HepG2 (cell line): ENCODE data around the gene MEAF6. TPM values are rescaled to one million over a fixed set of nuclear protein-coding genes. Genes with fewer than 3 reads are reported as not detected.

Experiments
- ATAC-seq: fragments of 200-7000 bp; cut with Tn5 transposase; 3 replicates; pipeline ENCODE4 v1.9.1; 2020; ENCODE audit warnings: mild to moderate bottlenecking, moderate library complexity
- BruUV-seq: library from RNA; stranded (reverse); fragments of 400-500 nt; replicated peaks from 2 replicates; lab custom pipeline; 2021; lab: Mats Ljungman, UMichigan
- CTCF ChIA-PET: fragments of 300-600 bp; formaldehyde crosslinking; extraction: SDS; loops from one replicate; lab custom pipeline; 2021; ENCODE audit warnings: low total read pairs, inconsistent platforms, low intra/inter-chr PET ratio; lab: Yijun Ruan, JAX
- POLR2A ChIA-PET: fragments of 350-600 bp; sonication (Branson Sonifier 250); formaldehyde crosslinking; loops from one replicate; lab custom pipeline; 2020; ENCODE audit warnings: antibody characterized with exemption, inconsistent platforms; lab: Yijun Ruan, JAX
- DNase-seq: peaks from one replicate; pipeline ENCODE4 v3.0.0-alpha.2; 2015; ENCODE audit warnings: low spot score
- FAIRE-seq: peaks from 3 replicates; lab custom pipeline; 2011; peaks lifted over from hg19 to GRCh38; lab: Jason Lieb, UNC
- H2AFZ ChIP-seq: one replicate; pipeline ENCODE4 v1.6.1; 2011; ENCODE audit warnings: low read length, inconsistent platforms
- H3K27ac ChIP-seq: fragments of 300-600 bp; 3 replicates; pipeline ENCODE4 v1.8.0; 2011; ENCODE audit warnings: mixed run types, mild to moderate bottlenecking, mixed read lengths, low read length, inconsistent platforms; ENCODE audit not compliant: insufficient read depth; ENCODE audit errors: extremely low read length
- H3K27me3 ChIP-seq, 2 experiments: fragments of 200-600 bp in 1 of 2; 2 replicates in 1 of 2; 3 replicates in 1 of 2; pipeline versions ENCODE4 v1.6.0 to v1.8.0; 2011; ENCODE audit warnings: low read length in 2 of 2, mild to moderate bottlenecking in 2 of 2, moderate library complexity in 2 of 2, inconsistent platforms in 1 of 2; ENCODE audit not compliant: insufficient read depth in 2 of 2, control insufficient read depth in 1 of 2
- H3K36me3 ChIP-seq, 2 experiments: fragments of 200-600 bp in 1 of 2; replicated peaks in 1 of 2; 2 replicates in 1 of 2; 3 replicates in 1 of 2; pipeline versions ENCODE4 v1.5.1 to v1.8.0; 2011; ENCODE audit warnings: low read length in 2 of 2, inconsistent platforms in 1 of 2; ENCODE audit not compliant: insufficient read depth in 2 of 2, control insufficient read depth in 1 of 2
- H3K4me1 ChIP-seq: 2 replicates; pipeline ENCODE4 v1.5.1; 2012; ENCODE audit warnings: low read length, inconsistent platforms; ENCODE audit not compliant: insufficient read depth
- H3K4me2 ChIP-seq: 2 replicates; pipeline ENCODE4 v1.6.0; 2011; ENCODE audit warnings: low read depth, low read length, inconsistent platforms
- H3K4me3 ChIP-seq, 3 experiments: fragments of 200-600 bp in 1 of 3; sonication (generic), shearing (Covaris generic) in 1 of 3; replicated peaks in 1 of 3; 2 replicates each; pipeline ENCODE4 v1.5.1; 2011 to 2016; ENCODE audit warnings: low read length in 3 of 3, inconsistent platforms in 2 of 3, low read depth in 2 of 3, mild to moderate bottlenecking in 2 of 3, control low read depth in 1 of 3, mixed read lengths in 1 of 3; ENCODE audit not compliant: insufficient read depth in 1 of 3
- H3K79me2 ChIP-seq: one replicate; pipeline ENCODE4 v1.6.1; 2011; ENCODE audit warnings: low read length, inconsistent platforms; ENCODE audit not compliant: insufficient read depth
- H3K9ac ChIP-seq: 2 replicates; pipeline ENCODE4 v1.6.0; 2011; ENCODE audit warnings: mild to moderate bottlenecking, low read depth, low read length, inconsistent platforms; ENCODE audit not compliant: insufficient read depth
- H3K9me3 ChIP-seq: 2 replicates; pipeline ENCODE4 v1.5.1; 2012; ENCODE audit warnings: mild to moderate bottlenecking, low read length
- H4K20me1 ChIP-seq: 2 replicates; pipeline ENCODE4 v1.6.0; 2011; ENCODE audit warnings: inconsistent platforms, mild to moderate bottlenecking, low read length, moderate library complexity; ENCODE audit not compliant: insufficient read depth
- FIP1L1 ChIP-seq: fragments of 200-400 bp; formaldehyde crosslinking; IDR thresholded peaks from 2 replicates; pipeline ENCODE4 v1.6.1; 2018; ENCODE audit warnings: low read depth, mild to moderate bottlenecking, low read length, moderate library complexity, borderline replicate concordance; ENCODE audit not compliant: insufficient read depth
- HOXA5 ChIP-seq: sonication (generic); formaldehyde crosslinking; IDR thresholded peaks from 2 replicates; pipeline ENCODE4 v1.4.0; 2020; ENCODE audit warnings: missing genetic modification reagents
- MBD4 ChIP-seq: IDR thresholded peaks from 2 replicates; pipeline ENCODE4 v1.6.1; 2012; ENCODE audit warnings: low read length, inconsistent platforms, borderline replicate concordance
- RFX3 ChIP-seq: IDR thresholded peaks from 2 replicates; pipeline ENCODE4 v1.6.1; 2016; ENCODE audit warnings: missing biosample characterization, missing genetic modification reagents
- SATB2 ChIP-seq: sonication (generic); formaldehyde crosslinking; IDR thresholded peaks from 2 replicates; pipeline ENCODE4 v1.5.0; 2020; ENCODE audit warnings: missing genetic modification reagents
- SRSF9 ChIP-seq: fragments of 200-400 bp; formaldehyde crosslinking; IDR thresholded peaks from 2 replicates; pipeline ENCODE4 v1.6.1; 2018; ENCODE audit warnings: borderline replicate concordance, mild to moderate bottlenecking, low read depth, low read length; ENCODE audit not compliant: insufficient read depth, poor library complexity, severe bottlenecking
- ZNF121 ChIP-seq: sonication (generic); formaldehyde crosslinking; IDR thresholded peaks from 2 replicates; pipeline ENCODE4 v1.5.0; 2020; ENCODE audit warnings: mild to moderate bottlenecking, missing genetic modification reagents
- ZNF350 ChIP-seq: sonication (generic); formaldehyde crosslinking; IDR thresholded peaks from 2 replicates; pipeline ENCODE4 v1.4.0; 2020; ENCODE audit warnings: mild to moderate bottlenecking, low read depth, missing genetic modification reagents, borderline replicate concordance
- WGBS: methylation state at CpG from one replicate; pipeline ENCODE4 v1.1.6; 2017; ENCODE audit warnings: low lambda C conversion rate; 5-methylcytosine and 5-hydroxymethylcytosine counted together
- in situ Hi-C: cut with HindIII; loops from 2 replicates; pipeline ENCODE4 v1.10.0; 2017; ENCODE audit warnings: low pct_unique_long_range_greater_than_20kb; ENCODE audit not compliant: extremely low pct_ligation_motif_present
- intact Hi-C: fragments of 100-400 bp; cut with micrococcal nuclease; formaldehyde crosslinking; loops from one replicate; pipeline ENCODE4 v1.10.0; 2022; ENCODE audit not compliant: unreplicated experiment
- polyA plus RNA-seq, 8 experiments: library from polyadenylated mRNA; depleted of rRNA in 3 of 8; stranded (reverse) in 7 of 8; unstranded in 1 of 8; fragments of >200 nt; fragmentation: Illumina TruSeq in 4 of 8; extraction: Trizol in 4 of 8; gene quantifications; 2 replicates each; pipeline versions ENCODE4 v1.2.1 to v1.2.3, GENCODE V29; 2011 to 2016; ENCODE audit warnings: low read depth in 4 of 8, missing spikeins in 1 of 8, mixed read lengths in 1 of 8; ENCODE audit not compliant: insufficient read depth in 1 of 8
- total RNA-seq, 5 experiments: library from RNA; depleted of rRNA; stranded (reverse); fragments of >200 nt; fragmentation: Illumina TruSeq; extraction: Trizol; gene quantifications; 2 replicates each; pipeline ENCODE4 v1.2.3, GENCODE V29; 2016; ENCODE audit warnings: low read depth in 1 of 5
- TF ChIP-seq, protein P1 (sequence below): IDR thresholded peaks from 2 replicates; pipeline ENCODE4 v1.6.1; 2012; ENCODE audit warnings: low read depth, low read length, improper control_type of control experiment
- TF ChIP-seq, protein P2 (sequence below): sonication (generic); formaldehyde crosslinking; IDR thresholded peaks from 2 replicates; pipeline ENCODE4 v1.8.0; 2022; ENCODE audit warnings: low read depth, missing genetic modification reagents
- TF ChIP-seq, protein P3 (sequence below): sonication (generic); formaldehyde crosslinking; IDR thresholded peaks from 2 replicates; pipeline ENCODE4 v1.5.1; 2020; ENCODE audit warnings: missing genetic modification reagents, mild to moderate bottlenecking, borderline replicate concordance
- TF ChIP-seq, protein P4 (sequence below): sonication (generic); formaldehyde crosslinking; IDR thresholded peaks from 2 replicates; pipeline ENCODE4 v1.4.0; 2020; ENCODE audit warnings: missing genetic modification reagents

MEAF6 gene
- total and polyA plus RNA-seq, 2 of the 13 experiments (the other 11 are each of a cell fraction or from before 2014, with no cell fraction given): 29.5 to 45.6 TPM

DNA sequence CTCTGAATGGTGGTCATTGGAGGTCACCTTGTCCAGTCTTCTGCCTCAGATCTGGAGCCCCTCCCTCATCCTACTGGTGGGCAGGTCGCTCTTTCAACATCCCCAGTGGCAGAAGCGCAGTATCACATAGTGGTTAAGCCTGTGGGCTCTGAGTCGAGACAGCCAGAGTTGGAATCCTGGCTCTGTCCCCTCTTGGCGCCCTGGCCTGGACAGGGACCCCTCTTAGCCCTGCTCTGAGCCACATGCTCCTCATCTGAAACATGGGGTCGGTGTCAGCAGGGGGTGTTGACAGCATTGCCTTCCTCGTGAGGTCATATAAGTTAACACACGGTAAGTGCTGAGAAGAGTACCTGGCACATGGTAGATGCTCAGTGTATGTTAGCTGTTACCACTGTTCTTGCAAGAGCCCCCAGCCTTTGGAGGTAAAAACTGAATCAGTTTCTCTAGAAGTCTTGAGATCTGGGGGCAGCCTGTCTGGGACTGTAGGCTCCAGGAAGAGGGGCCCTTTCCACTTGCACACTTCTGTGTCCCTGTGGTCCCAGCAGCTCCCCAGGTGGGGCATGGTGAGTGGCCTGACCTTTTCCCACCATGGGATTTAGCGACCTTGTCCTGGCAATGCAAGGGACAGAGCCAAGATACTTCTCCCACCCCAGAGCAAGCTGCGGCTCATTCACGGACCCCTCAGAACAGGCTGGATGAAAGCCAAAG, 33.8 kb downstream of the MEAF6 start:
- H4K20me1 ChIP-seq: peaks cover 15% of the 10 kb centered on the region; the same call in 1 of the 2 replicates
- ChIA-PET POLR2A (interaction anchor here (0.8 kb wide), 1 partner anchor 10 kb away, joined by 3 read pairs; no protein-coding TSS in a partner anchor), CTCF (no interaction called here)
- intact Hi-C loops: no loop called here
- in situ Hi-C loops: no loop called here
- no peak overlapping the region for H3K4me2 ChIP-seq
- peaks cover 30% of the 10 kb centered on the region for H3K79me2 ChIP-seq
- BruUV-seq: no TSS peak
- H3K36me3 ChIP-seq: peaks cover 16 to 40% of the 10 kb centered on the region in 2 experiments
- no peak for DNase-seq
- no peak for ATAC-seq
- no peaks in the 10 kb centered on the region for H3K9me3 ChIP-seq
- H3K9ac ChIP-seq: no peak overlapping the region
- FAIRE-seq: no peak
- 92% methylated on average over 7 of the region's 10 CpGs for WGBS
- H3K27me3 ChIP-seq: no peaks in the 10 kb centered on the region
- H3K4me3 ChIP-seq: no peak overlapping the region
- TF ChIP-seq MBD4 (no peak), RFX3 (CRISPR knock-in tag) (no peak), SRSF9 (no peak), SATB2 (CRISPR knock-in tag) (no peak), FIP1L1 (no peak), HOXA5 (no peak), ZNF121 (CRISPR knock-in tag) (no peak), ZNF350 (CRISPR knock-in tag) (no peak)
- TF ChIP-seq, protein P1, sequence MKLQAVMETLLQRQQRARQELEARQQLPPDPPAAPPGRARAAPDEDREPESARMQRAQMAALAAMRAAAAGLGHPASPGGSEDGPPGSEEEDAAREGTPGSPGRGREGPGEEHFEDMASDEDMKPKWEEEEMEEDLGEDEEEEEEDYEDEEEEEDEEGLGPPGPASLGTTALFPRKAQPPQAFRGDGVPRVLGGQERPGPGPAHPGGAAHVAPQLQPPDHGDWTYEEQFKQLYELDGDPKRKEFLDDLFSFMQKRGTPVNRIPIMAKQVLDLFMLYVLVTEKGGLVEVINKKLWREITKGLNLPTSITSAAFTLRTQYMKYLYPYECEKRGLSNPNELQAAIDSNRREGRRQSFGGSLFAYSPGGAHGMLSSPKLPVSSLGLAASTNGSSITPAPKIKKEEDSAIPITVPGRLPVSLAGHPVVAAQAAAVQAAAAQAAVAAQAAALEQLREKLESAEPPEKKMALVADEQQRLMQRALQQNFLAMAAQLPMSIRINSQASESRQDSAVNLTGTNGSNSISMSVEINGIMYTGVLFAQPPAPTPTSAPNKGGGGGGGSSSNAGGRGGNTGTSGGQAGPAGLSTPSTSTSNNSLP: no peak
- TF ChIP-seq, protein P2, sequence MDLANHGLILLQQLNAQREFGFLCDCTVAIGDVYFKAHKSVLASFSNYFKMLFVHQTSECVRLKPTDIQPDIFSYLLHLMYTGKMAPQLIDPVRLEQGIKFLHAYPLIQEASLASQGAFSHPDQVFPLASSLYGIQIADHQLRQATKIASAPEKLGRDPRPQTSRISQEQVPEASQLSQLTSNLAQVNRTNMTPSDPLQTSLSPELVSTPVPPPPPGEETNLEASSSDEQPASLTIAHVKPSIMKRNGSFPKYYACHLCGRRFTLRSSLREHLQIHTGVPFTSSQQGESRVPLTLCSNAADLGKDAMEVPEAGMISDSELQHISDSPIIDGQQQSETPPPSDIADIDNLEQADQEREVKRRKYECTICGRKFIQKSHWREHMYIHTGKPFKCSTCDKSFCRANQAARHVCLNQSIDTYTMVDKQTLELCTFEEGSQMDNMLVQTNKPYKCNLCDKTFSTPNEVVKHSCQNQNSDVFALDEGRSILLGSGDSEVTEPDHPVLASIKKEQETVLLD: no peak
- TF ChIP-seq, protein P3, sequence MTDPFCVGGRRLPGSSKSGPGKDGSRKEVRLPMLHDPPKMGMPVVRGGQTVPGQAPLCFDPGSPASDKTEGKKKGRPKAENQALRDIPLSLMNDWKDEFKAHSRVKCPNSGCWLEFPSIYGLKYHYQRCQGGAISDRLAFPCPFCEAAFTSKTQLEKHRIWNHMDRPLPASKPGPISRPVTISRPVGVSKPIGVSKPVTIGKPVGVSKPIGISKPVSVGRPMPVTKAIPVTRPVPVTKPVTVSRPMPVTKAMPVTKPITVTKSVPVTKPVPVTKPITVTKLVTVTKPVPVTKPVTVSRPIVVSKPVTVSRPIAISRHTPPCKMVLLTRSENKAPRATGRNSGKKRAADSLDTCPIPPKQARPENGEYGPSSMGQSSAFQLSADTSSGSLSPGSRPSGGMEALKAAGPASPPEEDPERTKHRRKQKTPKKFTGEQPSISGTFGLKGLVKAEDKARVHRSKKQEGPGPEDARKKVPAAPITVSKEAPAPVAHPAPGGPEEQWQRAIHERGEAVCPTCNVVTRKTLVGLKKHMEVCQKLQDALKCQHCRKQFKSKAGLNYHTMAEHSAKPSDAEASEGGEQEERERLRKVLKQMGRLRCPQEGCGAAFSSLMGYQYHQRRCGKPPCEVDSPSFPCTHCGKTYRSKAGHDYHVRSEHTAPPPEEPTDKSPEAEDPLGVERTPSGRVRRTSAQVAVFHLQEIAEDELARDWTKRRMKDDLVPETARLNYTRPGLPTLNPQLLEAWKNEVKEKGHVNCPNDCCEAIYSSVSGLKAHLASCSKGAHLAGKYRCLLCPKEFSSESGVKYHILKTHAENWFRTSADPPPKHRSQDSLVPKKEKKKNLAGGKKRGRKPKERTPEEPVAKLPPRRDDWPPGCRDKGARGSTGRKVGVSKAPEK: no peak
- TF ChIP-seq, protein P4, sequence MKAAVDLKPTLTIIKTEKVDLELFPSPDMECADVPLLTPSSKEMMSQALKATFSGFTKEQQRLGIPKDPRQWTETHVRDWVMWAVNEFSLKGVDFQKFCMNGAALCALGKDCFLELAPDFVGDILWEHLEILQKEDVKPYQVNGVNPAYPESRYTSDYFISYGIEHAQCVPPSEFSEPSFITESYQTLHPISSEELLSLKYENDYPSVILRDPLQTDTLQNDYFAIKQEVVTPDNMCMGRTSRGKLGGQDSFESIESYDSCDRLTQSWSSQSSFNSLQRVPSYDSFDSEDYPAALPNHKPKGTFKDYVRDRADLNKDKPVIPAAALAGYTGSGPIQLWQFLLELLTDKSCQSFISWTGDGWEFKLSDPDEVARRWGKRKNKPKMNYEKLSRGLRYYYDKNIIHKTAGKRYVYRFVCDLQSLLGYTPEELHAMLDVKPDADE: no peak
- H2AFZ ChIP-seq: no peak overlapping the region
- peaks cover 50% of the 10 kb centered on the region for H3K4me1 ChIP-seq
- H3K27ac ChIP-seq: no peak overlapping the region
